WERI-Rb-1 (cell line): ENCODE measurements around the gene LYZL2.

Experiments
- DNase-seq: peaks from one replicate; pipeline ENCODE4 v3.0.0-alpha.2; 2020
- H3K27ac ChIP-seq: fragments of 250-450 bp; sonication (Bioruptor Pico); 2 replicates; pipeline ENCODE4 v1.5.1; 2020; ENCODE audit warnings: mild to moderate bottlenecking, moderate library complexity
- H3K27me3 ChIP-seq: fragments of 250-450 bp; sonication (Bioruptor Pico); 2 replicates; pipeline ENCODE4 v1.5.1; 2021; ENCODE audit warnings: mild to moderate bottlenecking, low read depth, moderate library complexity; ENCODE audit not compliant: insufficient read depth, severe bottlenecking
- H3K36me3 ChIP-seq: fragments of 250-450 bp; sonication (Bioruptor Pico); 2 replicates; pipeline ENCODE4 v1.5.1; 2020; ENCODE audit warnings: mild to moderate bottlenecking, moderate library complexity
- H3K4me3 ChIP-seq: 2 replicates; pipeline ENCODE4 v1.5.1; 2011; ENCODE audit warnings: low read depth, mild to moderate bottlenecking, control low read depth, low read length
- H3K9me3 ChIP-seq: fragments of 250-450 bp; sonication (Bioruptor Pico); 2 replicates; pipeline ENCODE4 v1.5.1; 2021; ENCODE audit warnings: mild to moderate bottlenecking, moderate library complexity; ENCODE audit not compliant: severe bottlenecking
- CTCF ChIP-seq: IDR thresholded peaks from 2 replicates; pipeline ENCODE4 v1.5.1; 2011; ENCODE audit warnings: low read depth, mild to moderate bottlenecking, control low read depth, inconsistent platforms, low read length

The LYZL2 gene

GRCh38 chr10:30581779-30582380, 47.7 kb downstream of the LYZL2 start:
- H3K36me3 ChIP-seq = no peaks in the 10 kb centered on the region
- peak; percentile 31; the same call in 1 of the 2 replicates for TF ChIP-seq CTCF
- H3K27ac ChIP-seq = no peak overlapping the region
- no peaks in the 10 kb centered on the region for H3K9me3 ChIP-seq
- no peak overlapping the region for H3K4me3 ChIP-seq
- H3K27me3 ChIP-seq = no peaks in the 10 kb centered on the region
- peak; percentile 25 for DNase-seq

GRCh38 chr10:30580676-30581075, 48.9 kb downstream of the LYZL2 start:
- H3K27ac ChIP-seq = 0 out of 2 replicates have a peak overlapping the region, but pooled peaks have one; percentile 10
- DNase-seq = no peak
- no peaks in the 10 kb centered on the region for H3K36me3 ChIP-seq
- H3K9me3 ChIP-seq = no peaks in the 10 kb centered on the region
- TF ChIP-seq CTCF = no peak
- no peak overlapping the region for H3K4me3 ChIP-seq
- H3K27me3 ChIP-seq = no peaks in the 10 kb centered on the region

DNA sequence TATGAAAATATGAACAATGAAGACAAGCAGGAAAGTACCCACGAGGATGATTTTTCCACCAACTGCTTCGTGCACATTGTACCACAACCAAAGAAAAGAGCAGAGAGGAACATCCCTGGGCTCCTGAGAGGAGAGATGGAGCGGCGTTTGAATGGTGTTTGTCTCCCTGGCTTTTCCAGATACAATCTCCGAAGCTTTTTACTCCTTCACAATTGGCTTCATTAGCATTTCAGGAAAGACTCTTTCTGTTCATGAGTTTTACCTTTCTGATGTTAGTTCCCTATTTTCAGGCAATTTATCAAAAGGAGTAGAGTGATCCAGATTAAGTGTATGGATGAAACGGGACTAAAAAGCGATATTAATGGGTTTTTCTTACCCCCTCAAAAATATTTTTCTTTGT, 49.3 kb downstream of the LYZL2 start:
- peak overlapping the region; percentile 56 for H3K27ac ChIP-seq
- no peaks in the 10 kb centered on the region for H3K27me3 ChIP-seq
- H3K9me3 ChIP-seq = no peaks in the 10 kb centered on the region
- H3K36me3 ChIP-seq = no peaks in the 10 kb centered on the region
- TF ChIP-seq CTCF = no peak
- no peak overlapping the region for H3K4me3 ChIP-seq
- DNase-seq = no peak

DNA sequence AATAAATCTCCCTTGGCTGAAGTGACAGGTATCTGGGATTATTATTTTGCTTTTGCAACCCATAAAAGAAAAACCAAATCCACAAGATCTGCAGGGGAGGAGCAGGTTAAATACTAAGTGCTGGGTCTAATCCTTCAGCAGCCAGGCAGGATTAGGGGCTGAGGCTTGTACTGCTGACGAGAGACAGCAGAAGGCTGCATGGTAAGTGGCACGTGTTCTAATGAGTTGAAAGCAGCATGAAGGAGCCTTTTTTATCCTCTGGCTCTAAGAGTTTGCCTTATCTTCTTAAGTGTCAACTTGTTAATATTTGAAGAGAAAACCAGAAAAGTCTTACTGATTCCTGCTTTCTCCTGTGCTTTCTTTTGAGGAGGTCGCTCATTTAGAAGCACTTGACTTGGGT, 50.0 kb downstream of the LYZL2 start:
- H3K36me3 ChIP-seq = no peaks in the 10 kb centered on the region
- H3K9me3 ChIP-seq = no peaks in the 10 kb centered on the region
- no peak for TF ChIP-seq CTCF
- DNase-seq = peak; percentile 77
- no peaks in the 10 kb centered on the region for H3K27me3 ChIP-seq
- no peak overlapping the region; the same call in 1 of the 2 replicates for H3K4me3 ChIP-seq
- peak overlapping the region; percentile 58 for H3K27ac ChIP-seq

DNA sequence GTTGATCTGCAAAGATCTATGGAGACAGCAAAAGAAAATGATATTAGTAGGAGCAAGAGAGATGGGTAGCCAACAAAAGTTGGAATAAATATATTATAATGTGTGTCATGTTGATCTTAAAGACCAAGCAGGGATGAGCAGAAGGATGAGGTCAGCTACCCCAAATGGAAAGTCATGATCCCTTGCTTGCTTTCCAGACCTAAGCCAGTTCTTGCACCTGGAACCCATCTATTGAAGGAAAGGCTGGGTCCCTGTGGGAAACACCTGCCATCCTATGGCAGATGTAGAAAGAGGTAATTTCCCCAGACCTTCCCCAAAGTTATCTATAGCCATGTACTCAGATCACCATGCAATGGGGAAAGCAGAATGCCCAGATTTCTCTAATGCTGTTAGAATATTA, 52.5 kb downstream of the LYZL2 start:
- no peak for DNase-seq
- Histone ChIP-seq H3K36me3 (no peaks in the 10 kb centered on the region), H3K27ac (no peak overlapping the region), H3K4me3 (no peak overlapping the region), H3K27me3 (no peaks in the 10 kb centered on the region), H3K9me3 (no peaks in the 10 kb centered on the region)
- TF ChIP-seq CTCF = no peak

DNA sequence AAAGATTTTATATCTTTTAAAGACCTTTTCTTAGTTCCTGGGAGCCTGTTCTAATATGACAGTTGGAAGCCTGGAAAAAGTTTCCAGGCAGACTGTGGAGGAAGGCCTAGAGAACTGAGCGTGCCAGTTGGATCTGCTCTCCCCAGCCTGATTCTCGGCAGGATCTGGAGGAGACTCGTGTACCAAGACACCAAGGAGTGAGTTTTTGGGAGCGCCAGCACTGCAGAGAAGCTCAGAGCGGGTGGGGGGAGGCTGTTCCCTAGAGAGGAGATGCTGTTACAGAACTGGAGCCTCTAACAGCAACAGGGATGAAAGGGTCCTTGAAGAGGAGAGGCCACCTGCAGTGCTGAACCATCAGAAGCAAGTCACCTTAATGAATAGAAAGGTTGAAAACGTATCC, 52.9 kb downstream of the LYZL2 start:
- no peak overlapping the region for H3K4me3 ChIP-seq
- H3K27me3 ChIP-seq = no peaks in the 10 kb centered on the region
- no peaks in the 10 kb centered on the region for H3K36me3 ChIP-seq
- DNase-seq = no peak
- TF ChIP-seq CTCF = no peak
- H3K9me3 ChIP-seq = no peaks in the 10 kb centered on the region
- H3K27ac ChIP-seq = no peak overlapping the region
